ENCODE data around the gene NUMB.
"Not testable (repeated sequence)": the region's sequence is repeated elsewhere in the genome, so short reads cannot be mapped to it uniquely, and the experiment has no call there.

DNA sequence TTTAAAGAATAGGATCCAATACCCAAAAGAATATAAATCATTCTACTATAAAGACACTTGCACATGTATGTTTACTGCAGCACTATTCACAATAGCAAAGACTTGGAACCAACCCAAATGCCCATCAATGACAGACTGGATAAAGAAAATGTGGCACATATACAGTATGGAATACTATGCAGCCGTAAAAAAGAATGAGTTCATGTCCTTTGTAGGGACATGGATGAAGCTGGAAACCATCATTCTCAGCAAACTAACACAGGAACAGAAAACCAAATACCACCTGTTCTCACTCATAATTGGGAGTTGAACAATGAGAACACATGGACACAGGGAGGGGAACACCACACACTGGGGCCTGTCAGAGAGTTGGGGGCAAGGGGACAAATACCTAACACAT lies 149.1 kb downstream of the NUMB start:
- TF ChIP-seq CTCF (conservative IDR thresholded peaks at IDR 0.05; ENCODE audit: low read depth, low read length); EZH2 (IDR thresholded peaks at IDR 0.05; ENCODE audit: low read length, unreplicated experiment): not testable (repeated sequence)
